NCI-H2107 (cell line): ENCODE measurements around the gene BNC1.

Source experiments
- DNase-seq: peaks from one replicate; lab custom pipeline; 2025; lab: John Stamatoyannopoulos, UW

BNC1 gene, protein sequence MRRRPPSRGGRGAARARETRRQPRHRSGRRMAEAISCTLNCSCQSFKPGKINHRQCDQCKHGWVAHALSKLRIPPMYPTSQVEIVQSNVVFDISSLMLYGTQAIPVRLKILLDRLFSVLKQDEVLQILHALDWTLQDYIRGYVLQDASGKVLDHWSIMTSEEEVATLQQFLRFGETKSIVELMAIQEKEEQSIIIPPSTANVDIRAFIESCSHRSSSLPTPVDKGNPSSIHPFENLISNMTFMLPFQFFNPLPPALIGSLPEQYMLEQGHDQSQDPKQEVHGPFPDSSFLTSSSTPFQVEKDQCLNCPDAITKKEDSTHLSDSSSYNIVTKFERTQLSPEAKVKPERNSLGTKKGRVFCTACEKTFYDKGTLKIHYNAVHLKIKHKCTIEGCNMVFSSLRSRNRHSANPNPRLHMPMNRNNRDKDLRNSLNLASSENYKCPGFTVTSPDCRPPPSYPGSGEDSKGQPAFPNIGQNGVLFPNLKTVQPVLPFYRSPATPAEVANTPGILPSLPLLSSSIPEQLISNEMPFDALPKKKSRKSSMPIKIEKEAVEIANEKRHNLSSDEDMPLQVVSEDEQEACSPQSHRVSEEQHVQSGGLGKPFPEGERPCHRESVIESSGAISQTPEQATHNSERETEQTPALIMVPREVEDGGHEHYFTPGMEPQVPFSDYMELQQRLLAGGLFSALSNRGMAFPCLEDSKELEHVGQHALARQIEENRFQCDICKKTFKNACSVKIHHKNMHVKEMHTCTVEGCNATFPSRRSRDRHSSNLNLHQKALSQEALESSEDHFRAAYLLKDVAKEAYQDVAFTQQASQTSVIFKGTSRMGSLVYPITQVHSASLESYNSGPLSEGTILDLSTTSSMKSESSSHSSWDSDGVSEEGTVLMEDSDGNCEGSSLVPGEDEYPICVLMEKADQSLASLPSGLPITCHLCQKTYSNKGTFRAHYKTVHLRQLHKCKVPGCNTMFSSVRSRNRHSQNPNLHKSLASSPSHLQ

DNA sequence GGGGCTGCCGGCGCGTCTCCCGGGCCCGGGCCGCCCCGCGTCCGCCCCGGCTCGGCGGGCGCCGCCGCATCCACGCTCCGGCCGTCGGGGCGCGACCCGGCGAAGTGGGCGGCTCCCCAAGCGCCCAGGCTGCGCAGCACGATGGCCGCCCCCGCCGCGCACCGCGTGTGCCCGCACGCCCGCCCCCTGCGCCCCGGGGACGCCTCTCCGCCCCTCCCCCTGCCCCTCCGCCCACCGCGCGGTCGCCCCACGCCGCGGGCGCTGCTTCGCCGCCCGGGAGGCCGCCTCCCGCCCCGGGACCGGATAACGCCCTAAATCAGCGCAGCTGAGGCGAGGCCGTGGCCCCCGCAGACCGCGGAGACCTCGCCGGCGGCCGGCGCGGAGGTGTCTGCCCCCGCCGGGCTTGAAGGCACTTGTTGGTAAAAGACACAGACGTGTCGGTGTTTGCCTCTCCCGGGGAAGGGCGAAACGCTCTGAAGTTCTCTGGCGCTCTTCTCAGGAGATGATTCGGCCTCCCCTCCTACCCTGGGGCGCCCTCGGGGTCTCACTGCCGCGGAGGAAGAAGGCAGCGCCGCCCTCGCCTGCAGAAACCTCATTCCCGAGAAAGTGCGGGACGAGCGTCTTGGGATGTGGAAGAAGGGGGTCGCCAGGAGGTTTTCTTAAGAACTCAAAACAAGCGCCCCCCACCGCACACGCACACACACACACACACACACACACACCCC, at the start of gene BNC1:
BNC1 (minus strand) TSS at position 106 of the 725 bp plus-strand sequence; CDS start at position 70, 36 bp downstream.
- no peak for DNase-seq

DNA sequence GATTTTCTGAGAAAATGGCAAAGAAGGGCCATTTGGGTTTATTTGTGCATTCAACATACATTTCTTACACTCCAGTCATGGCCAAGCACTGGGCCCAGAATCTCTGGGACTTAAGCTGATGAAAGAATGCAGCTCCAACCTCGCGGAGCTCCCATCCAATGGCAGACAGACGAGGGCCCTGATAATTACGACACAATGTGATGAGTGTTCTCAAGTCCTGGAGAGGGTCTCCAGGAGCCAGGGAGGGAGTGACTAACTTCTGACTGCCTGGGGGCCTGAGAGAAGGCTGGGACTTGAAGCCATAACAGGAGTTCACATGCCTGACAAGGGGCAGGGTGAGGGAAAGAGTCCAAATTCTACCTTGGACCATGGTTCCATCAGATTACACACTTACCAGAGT, 42.6 kb upstream of the BNC1 start:
- DNase-seq = no peak

DNA sequence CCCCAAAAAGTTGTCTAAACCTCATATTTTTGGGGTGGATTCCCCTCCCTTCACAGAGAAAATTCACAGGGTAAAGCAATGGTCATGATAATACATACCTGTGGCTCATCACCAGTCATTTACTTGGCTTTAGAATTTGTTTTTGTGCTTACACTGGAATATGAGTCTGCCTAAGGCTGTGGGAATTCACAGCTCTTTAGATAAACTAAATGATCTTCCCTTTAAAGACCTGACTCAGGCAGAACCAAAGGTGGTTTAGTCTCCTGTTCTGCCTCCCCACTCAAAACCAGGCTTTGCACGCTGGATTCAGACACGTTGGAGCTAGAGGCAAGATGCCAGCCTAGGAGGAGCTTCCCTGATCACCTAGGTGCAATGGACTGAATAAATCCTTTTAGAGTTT, 40.3 kb upstream of the BNC1 start:
- DNase-seq = no peak

DNA sequence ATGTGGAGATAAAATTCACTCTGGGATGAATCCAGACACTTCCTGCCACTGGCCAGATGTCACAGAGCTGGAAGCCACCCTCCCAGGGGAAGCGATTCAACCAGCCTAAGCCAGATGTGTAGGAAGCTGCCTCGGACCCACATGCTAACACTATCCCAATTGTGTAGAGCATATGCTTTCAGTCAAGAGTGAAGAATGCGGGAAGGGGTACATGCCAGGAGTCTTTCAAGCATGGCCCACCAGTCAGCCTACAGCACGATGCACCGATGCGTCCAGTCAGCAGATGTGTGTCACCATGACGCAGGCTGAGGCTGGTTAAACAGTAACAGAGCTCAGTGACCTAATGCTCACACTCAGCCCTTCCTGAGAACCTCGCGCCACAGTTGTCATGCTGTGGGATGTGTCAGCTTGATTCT, 38.8 kb upstream of the BNC1 start:
- no peak for DNase-seq

DNA sequence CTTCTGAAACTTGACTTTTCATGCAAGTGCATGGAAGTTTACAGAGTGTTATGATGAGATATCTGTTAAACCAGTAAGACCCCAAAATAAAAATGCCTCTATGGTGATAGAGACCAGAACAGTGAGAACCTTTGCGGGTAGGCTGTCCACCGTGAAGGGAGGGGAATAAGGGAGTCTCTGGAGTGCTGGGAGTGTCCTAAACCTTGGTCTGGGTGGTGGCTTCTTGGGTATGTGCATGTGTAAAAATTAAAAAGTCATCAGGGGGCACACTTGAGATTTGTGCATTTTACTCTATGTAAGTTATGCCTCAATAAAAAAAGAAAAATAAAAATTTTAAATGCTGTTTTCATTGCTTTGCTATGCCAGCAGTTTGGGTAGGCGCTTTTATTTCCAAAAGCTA, 38.2 kb upstream of the BNC1 start:
- DNase-seq = no peak

DNA sequence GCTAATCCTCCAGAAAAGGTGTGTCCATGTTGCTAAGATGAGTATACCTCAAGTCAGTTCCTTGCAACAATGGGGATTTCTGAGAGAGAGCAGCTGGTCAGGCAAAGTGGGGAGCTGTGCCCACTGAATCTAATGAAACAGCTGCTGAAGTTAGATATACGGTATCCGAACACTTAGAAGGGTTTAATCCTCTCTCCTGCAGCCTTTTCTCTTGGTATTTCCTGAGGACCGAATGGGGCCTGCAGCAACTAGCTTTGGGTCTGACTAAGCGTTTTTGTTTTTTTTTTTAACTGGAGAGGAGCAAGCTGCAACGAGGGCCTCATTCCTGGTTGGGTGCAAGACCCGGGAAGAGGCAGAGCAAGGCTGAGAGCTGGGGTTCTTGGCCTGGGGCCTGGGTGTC, 37.6 kb upstream of the BNC1 start:
- DNase-seq = no peak

DNA sequence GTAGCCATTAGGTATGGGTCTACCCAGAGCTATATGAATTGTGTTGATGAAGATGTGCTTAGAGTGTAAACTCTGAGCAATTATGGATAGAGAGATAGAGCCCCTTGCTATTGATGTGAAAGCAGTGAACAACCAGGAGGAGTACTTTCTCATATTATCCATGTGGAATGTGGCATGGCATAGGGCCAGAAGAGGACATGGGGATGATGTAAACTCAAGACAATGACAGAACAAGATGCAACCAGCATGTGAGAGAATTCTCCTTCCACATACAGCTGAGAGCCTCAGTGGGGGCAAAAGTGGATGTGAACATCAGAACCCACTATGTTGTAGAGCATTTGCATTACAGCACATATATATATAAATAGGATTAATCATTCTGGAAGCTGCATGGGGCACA, 36.4 kb upstream of the BNC1 start:
- no peak for DNase-seq

DNA sequence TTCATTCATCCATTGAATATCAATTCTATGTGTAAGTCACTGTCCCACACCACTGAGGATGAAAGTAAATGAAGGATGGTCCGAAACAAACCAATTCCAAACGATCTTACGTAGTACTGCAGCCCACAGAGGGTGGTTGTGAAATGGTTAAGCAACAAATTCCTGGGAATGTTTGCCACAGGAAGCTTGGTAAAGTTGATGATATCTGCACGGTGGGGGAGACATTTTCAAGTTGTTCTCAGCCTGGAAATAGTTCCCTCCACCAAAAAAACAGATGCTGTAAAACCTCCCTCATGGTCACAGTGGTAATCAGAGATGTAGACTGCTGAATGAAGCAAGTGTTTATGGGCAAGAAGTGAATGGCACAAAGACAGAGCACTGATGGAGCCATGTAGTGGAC, 35.9 kb upstream of the BNC1 start:
- no peak for DNase-seq

DNA sequence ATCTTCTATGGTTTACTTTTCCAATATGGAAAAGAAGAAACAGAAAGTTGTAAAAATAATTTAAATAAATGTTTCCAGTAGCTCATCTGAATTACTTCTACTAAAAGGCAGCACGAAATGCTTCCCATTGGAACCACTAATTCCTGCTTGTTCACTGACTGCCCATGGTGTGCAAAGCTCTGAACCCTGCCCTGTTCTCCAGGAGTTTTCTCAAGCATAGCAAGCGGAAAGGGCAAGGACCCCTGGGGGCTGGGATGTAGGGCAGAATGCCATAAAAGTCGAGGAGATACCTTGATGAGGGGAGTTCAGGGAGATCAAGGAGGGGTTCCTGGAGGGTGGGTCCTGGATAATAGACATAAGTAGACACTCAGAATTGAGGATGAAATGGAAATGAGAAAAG, 35.3 kb upstream of the BNC1 start:
- no peak for DNase-seq

DNA sequence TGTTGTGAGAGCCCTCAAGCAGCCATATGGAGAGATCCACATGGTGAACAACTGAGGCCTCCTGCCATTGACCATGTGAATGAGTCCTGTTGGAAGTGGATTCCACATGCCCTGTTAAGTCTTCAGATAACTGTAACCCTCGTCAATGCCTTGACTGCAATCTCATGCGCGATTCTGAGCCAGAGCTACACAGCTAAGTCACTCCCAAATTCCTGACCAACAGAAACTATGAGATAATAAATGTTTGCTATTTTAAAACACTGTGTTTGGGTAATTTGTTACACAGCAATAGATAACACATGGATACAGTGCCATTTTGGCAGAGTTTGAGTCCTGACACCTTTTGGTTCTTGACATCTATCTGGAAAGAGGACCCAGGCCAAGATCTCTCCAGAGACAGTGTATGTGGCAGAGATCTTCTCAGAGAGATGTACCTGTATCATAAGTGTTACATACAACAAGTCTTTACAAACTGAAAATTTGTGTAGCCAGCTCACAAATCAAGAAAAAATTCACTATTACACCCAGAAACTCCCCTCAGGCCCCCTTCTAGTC, 34.5 kb upstream of the BNC1 start:
- no peak for DNase-seq

DNA sequence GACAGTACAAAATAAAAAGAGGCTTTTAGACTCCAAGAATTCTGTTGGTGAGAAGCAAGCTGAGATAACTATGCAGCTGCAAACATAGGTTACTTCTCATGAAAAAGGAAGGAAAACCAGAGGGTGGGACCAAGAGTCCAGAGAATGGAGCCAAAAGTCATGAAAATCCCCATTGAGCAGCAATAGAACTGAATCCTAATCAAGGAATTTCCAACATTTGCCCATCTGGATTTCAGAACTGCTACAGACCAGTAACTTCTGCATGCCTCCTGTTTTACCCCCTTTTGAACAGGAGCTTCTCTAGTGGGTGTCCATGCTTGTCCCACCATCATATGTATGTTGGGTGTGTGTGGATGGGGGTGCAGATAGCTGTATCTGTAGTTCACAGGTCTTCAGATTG, 33.6 kb upstream of the BNC1 start:
- no peak for DNase-seq

DNA sequence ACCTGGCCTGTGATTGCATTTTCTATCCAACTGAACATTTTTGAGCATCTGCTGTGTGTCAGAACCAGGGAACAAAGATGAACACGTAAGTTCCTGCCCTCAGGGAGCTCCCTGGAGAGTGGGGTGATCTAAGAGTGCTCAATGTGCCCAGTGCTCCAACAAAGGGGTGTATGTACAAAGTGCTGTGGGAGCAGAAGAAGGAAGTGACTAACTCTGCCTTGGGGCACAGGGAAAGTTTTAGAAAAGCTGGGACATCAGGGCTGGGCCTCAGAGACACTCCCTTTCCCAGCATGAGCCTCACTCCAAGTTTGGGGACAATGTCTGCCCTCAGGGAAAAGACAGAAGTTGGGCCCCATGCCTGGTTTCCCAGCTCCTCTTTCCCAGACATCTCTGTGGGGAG, 27.6 kb upstream of the BNC1 start:
- no peak for DNase-seq

DNA sequence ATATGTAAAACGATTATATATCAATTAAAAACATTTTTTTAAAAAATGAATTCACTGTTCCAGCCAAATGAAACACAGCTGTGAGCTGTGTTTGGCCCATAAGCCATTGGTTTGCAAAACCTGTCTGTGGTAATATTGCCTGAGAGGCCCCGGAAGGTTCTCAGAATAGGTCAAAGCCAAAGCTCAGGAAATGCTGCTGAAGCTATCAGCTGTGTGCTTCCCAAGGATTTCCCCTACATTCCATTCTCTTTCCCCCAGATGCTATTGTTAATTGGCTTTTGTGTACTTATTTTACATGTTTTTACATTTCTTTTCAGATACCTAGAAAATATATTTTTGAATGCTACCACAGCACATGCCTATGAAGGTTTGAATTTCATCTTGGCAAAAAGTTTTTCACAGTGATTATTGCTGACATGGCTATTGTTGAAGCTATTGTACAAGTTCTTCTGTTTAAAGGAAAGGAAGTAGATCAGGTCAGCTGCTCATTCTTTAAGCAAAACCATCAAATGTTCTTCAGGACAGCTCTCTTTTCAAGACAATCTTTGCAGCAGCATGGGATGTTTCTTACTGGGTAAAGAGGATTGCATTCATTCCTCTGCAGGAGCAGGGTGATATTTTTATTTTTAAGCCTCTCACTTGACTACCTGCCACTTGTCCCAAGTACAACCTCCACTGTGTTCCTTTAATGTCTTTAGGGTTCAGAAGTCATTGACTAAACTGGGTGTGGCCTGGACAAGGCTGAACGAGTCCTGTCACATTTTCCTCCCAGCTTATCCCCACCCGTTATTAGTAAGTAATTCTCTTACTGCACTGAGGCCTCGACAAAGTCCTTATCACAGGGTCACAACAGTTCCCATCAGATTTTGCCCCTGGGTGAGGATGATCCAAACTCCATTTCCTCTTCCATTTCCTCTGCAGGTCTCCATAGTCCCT, 26.3 kb upstream of the BNC1 start:
- DNase-seq = no peak

DNA sequence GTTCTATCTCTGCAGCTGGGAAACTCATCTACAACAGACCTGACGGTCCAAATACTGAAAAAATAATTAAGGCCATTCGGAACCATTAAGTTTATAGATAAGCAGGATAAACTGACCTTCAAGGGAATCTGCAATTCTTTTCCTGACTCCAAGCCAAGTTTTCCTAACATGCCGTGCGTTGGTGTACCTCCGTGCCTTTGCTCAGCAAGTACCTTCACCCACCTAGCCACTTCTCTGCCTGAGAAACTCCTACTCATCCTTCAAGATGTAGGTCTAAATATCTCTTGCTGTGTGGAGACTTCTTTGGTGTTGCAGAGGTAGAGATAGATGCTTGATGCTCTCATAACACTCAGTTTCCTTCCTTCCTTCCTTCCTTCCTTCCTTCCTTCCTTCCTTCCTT, 24.2 kb upstream of the BNC1 start:
- DNase-seq = no peak

DNA sequence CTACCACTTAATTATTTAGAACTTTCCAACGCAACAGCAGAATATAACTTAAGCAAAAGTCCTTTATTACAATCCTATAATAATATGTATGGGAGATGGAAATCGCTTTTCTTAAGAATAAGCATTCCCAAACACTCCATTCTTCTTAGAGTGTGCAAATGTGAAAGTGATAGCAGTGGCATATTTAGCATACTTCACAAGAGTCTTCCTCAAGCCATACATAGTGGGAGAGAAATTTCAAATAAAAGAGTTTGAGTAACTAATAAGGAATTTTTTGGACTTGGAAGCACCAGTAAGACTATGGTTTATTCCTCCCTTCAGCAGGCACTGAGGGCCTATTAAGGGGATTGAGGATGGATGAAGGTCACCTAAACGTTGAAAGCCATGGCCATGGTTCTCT, 22.1 kb upstream of the BNC1 start:
- DNase-seq = no peak

DNA sequence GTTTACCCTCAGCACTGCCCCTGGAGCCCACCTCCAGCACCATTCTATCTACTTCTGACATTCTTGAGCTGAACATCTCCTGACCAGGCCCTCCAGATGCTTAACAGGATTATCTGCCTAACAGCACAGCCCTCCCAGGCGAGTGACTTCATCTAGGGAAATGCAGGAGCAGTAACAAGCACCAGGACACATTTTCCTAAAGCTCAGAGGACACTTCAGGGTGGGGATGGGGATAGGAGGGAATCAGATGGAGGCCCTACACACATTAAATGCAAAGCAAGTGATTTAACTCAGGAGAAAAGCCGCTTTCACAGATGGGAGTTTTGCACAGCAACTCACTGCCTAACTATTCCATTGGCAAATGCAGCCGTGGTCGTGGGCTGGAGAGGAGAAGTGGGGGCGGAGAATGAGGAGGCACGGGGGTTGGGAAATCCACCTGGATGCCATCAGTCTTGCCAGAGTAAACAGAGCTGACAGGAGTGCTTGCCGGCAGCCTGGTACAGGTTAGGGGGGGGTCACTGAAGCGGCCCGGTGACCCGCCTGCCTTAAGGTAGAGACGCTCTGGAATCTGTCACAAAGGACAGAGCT, 21.3 kb upstream of the BNC1 start:
- DNase-seq = no peak

DNA sequence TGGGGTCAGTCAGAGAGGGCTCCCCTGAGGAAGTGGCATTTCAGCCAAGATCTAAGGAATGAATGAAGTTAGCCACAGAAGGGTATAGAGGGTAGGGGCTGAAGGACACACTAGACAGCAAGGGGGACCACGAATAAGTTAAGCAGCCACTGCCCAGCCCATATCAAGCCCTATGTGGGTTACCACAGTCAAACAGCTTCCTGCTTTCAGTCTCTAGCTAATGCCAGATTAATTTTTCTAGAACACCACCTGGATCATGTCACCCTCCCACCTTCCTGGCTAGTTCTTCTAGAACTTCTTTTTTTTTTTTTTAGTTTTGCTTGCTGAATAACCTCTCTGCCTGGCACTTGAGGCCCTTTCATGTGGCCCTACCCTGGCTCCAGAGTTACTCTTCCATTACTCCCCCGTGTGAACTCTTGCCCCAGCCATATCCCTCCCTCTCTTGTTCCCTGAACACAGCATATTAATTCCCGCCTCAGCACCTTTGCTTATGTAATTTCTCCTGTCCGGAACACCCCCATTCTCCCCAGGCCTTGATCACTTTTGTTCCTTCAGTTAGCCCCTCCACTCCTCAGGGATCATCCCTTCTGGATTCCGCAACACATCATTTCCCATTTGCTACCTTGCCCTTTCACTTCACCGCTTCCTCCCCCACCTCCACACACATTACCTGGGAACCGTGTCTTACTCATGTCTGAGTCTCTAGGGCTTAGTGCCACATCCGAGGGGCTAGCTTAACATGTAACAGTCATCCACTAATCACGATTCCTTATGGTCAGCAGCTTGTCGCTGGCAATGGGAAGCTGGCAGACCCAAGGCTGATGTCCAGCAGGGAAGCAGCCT, 20.6 kb upstream of the BNC1 start:
- no peak for DNase-seq

DNA sequence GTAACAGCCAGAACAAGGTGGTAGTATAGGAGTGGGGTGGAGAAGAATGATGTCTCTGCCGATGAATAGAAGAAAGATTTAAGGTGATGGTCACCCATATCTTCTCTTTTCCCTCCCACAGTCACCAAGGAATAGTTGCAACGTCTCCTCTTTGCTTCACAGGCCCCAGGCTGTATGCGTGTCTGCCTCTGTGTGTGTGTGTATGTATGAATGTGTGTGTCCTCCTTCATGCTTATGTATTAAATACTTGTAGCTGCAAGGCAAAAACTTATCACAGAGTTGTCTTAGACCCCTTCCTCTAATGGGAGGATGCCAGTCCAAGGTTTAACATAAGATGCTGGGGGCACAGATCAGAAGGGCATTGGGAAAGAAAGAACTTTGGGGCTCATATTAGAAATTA, 19.1 kb upstream of the BNC1 start:
- DNase-seq = no peak

DNA sequence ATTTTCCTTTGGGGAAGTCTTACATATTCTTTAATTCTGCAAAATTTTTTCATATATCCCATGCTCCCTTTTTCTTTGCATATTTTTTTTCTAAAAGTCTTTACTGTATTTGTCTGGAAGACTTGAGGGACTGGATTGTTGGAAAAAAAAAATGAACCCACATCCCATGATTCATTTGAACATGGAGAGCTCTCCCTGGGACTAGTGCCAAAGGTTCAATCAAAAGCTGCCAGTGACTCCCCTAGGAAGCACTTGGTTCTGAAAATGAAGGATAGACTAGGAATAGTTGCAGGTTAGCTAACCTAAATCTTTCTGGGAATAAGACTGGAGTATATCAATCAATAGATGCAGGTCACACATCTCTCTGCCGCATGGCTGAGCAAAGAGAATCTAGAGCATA, 16.4 kb upstream of the BNC1 start:
- DNase-seq = no peak

DNA sequence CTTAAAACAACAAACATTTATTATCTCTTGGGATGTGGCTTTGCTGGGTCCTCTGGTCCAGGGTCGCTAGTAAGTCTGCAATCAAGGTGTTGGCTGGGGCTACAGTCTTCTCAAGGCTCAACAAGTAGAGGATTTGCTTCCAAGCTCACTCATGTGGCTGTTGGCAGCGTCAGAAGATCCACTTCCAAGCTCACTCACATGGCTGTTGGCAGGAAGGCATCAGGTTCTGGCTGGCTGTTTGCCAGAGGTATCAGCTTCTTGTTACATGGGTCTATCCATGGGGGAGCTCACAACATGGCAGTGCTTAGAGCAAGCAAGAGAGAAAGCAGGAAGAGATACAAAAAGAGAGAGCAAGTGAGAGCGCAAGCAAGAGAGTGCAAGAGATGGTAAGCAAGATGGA, 15.0 kb upstream of the BNC1 start:
- no peak for DNase-seq
